Gastrocnemius medialis (tissue), 4 donors: ENCODE data around the gene PRSS38.

Experiments
- POLR2A ChIP-seq, 2 donors: fragments of 450-650 bp; IDR thresholded peaks; one replicate each; pipeline ENCODE4 v1.6.1; 2017; ENCODE audit warnings: antibody characterized with exemption in 2 of 2, mild to moderate bottlenecking in 2 of 2, moderate library complexity in 2 of 2
- TF ChIP-seq, protein P1 (sequence below), 5 experiments: fragments of 450-650 bp in 3 of 5; fragments of 200-600 bp in 2 of 5; sonication (generic) in 2 of 5; IDR thresholded peaks in 4 of 5; conservative IDR thresholded peaks in 1 of 5; 1 replicate in 4 of 5; 2 replicates in 1 of 5; pipeline ENCODE4 v1.5.1; 2016 to 2019; ENCODE audit warnings: antibody characterized with exemption in 5 of 5, mild to moderate bottlenecking in 3 of 5, moderate library complexity in 3 of 5

DNA sequence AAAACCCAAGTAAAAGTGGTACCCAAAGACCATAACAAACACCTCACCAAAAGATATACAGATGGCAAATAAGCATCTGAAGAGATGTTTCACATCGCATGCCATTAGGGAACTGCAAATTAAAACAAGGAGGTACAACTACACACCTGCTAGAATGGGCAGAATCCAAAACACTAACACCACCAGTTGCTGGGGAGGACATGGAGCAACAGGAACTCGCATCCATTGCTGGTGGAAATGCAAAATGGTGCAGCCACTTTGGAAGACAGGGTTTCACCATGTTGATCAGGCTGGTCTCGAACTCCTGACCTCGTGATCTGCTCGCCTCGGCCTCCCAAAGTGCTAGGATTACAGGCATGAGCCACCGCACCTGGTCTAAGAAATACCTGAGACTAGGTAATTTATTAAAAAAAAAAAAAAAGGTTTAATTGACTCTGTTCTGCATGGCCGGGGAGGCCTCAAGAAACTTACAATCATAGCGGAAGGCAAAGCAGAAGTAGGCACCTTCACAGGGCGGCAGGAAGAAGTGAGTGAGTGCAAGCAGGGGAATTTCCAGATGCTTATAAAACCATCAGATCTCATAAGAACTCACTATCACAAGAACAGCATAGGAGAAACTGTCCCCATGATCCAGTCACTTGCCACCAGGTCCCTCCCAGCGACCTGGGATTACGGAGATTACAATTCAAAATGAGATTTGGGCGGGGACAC, 30.2 kb upstream of the PRSS38 start:
- TF ChIP-seq, protein P1, sequence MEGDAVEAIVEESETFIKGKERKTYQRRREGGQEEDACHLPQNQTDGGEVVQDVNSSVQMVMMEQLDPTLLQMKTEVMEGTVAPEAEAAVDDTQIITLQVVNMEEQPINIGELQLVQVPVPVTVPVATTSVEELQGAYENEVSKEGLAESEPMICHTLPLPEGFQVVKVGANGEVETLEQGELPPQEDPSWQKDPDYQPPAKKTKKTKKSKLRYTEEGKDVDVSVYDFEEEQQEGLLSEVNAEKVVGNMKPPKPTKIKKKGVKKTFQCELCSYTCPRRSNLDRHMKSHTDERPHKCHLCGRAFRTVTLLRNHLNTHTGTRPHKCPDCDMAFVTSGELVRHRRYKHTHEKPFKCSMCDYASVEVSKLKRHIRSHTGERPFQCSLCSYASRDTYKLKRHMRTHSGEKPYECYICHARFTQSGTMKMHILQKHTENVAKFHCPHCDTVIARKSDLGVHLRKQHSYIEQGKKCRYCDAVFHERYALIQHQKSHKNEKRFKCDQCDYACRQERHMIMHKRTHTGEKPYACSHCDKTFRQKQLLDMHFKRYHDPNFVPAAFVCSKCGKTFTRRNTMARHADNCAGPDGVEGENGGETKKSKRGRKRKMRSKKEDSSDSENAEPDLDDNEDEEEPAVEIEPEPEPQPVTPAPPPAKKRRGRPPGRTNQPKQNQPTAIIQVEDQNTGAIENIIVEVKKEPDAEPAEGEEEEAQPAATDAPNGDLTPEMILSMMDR (IDR thresholded peaks at IDR 0.05 in 4 of 5, conservative IDR thresholded peaks at IDR 0.05 in 1 of 5) = no peak
- no peak for TF ChIP-seq POLR2A (IDR thresholded peaks at IDR 0.05)
